GM11168 (cell line): ENCODE results near the gene GIPC2.

Experiments
- in situ Hi-C: fragments of 300-500 bp; cut with MboI; formaldehyde crosslinking; loops from one replicate; pipeline ENCODE4 v1.12.0; 2022; ENCODE audit warnings: low sequenced_read_pairs; ENCODE audit not compliant: unreplicated experiment

Gene GIPC2

GRCh38 chr1:78132948-78133322 lies 87.2 kb downstream of the GIPC2 start:
- in situ Hi-C loops = loop anchor here (10.0 kb wide), 2 partner anchors 472 to 532 kb away; no protein-coding TSS in a partner anchor

- in situ Hi-C loops = loop anchor here (10.0 kb wide), 2 partner anchors 468 to 528 kb away; no protein-coding TSS in a partner anchor
Observed at GRCh38 chr1:78136680-78137079, 90.9 kb downstream of the GIPC2 start.

- in situ Hi-C loops = no loop called here
Observed at GRCh38 chr1:78141531-78142231, 95.9 kb downstream of the GIPC2 start.

- in situ Hi-C loops = no loop called here
Observed at GRCh38 chr1:78142736-78143135, 97.0 kb downstream of the GIPC2 start.

- in situ Hi-C loops = no loop called here
Observed at GRCh38 chr1:78143152-78143551, 97.4 kb downstream of the GIPC2 start.

- in situ Hi-C loops = no loop called here
Observed at GRCh38 chr1:78143673-78144072, 97.9 kb downstream of the GIPC2 start.

GRCh38 chr1:78145105-78145580 lies 99.4 kb downstream of the GIPC2 start:
- in situ Hi-C loops = no loop called here

- in situ Hi-C loops = no loop called here
Observed at GRCh38 chr1:78146205-78146771, 100.5 kb downstream of the GIPC2 start.

GRCh38 chr1:78147031-78147430 lies 101.3 kb downstream of the GIPC2 start:
- in situ Hi-C loops = no loop called here

- in situ Hi-C loops = no loop called here
Observed at GRCh38 chr1:78153092-78153736, 107.4 kb downstream of the GIPC2 start.

GRCh38 chr1:78155121-78155520 lies 109.4 kb downstream of the GIPC2 start:
- in situ Hi-C loops = no loop called here

- in situ Hi-C loops = no loop called here
Observed at GRCh38 chr1:78156805-78157521, 111.2 kb downstream of the GIPC2 start.

- in situ Hi-C loops = no loop called here
Observed at GRCh38 chr1:78165816-78166215, 120.0 kb downstream of the GIPC2 start.

GRCh38 chr1:78168306-78168705 lies 122.5 kb downstream of the GIPC2 start:
- in situ Hi-C loops = no loop called here

GRCh38 chr1:78170859-78171258 lies 125.1 kb downstream of the GIPC2 start:
- in situ Hi-C loops = no loop called here

- in situ Hi-C loops = no loop called here
Observed at GRCh38 chr1:78171736-78172590, 126.2 kb downstream of the GIPC2 start.

- in situ Hi-C loops = no loop called here
Observed at GRCh38 chr1:78176448-78176847, 130.7 kb downstream of the GIPC2 start.

- in situ Hi-C loops = no loop called here
Observed at GRCh38 chr1:78177708-78178270, 132.0 kb downstream of the GIPC2 start.

- in situ Hi-C loops = no loop called here
Observed at GRCh38 chr1:78178816-78179215, 133.1 kb downstream of the GIPC2 start.
